Testis (tissue), 3 donors: ENCODE results near the gene INPP5A. TPM values are rescaled to one million over a fixed set of nuclear protein-coding genes. Genes with fewer than 3 reads are reported as not detected.

ENCODE experiments used
- DNase-seq: peaks from one replicate; pipeline ENCODE4 v3.0.0-alpha.2; 2019
- H3K27ac ChIP-seq, 2 donors: fragments of 200-600 bp; sonication (generic); one replicate each; pipeline ENCODE4 v1.5.1; 2019
- H3K27me3 ChIP-seq: fragments of 200-600 bp; sonication (generic); one replicate; pipeline ENCODE4 v1.5.1; 2019
- H3K36me3 ChIP-seq: fragments of 200-600 bp; sonication (generic); one replicate; pipeline ENCODE4 v1.5.1; 2017; ENCODE audit warnings: low read depth; ENCODE audit errors: missing control alignments
- H3K4me1 ChIP-seq: fragments of 200-600 bp; sonication (generic); one replicate; pipeline ENCODE4 v1.5.1; 2019
- H3K4me3 ChIP-seq, 2 donors: fragments of 200-600 bp; sonication (generic); one replicate each; pipeline ENCODE4 v1.5.1; 2017 to 2019
- H3K9me3 ChIP-seq: fragments of 200-600 bp; sonication (generic); one replicate; pipeline ENCODE4 v1.5.1; 2017
- POLR2A ChIP-seq: fragments of 450-650 bp; IDR thresholded peaks from one replicate; pipeline ENCODE4 v1.6.1; 2017; ENCODE audit warnings: antibody characterized with exemption, mild to moderate bottlenecking, moderate library complexity
- WGBS, 2 donors: methylation state at CpG; one replicate each; pipeline ENCODE4 v1.1.5; 2018; 5-methylcytosine and 5-hydroxymethylcytosine counted together
- intact Hi-C: fragments of 100-400 bp; cut with DNase I; formaldehyde crosslinking; loops from one replicate; pipeline ENCODE4 v1.15.1; 2023; ENCODE audit warnings: low total_unique reads
- polyA plus RNA-seq: library from polyadenylated mRNA; stranded (reverse); fragments of 350-450 nt; fragmentation: Illumina TruSeq; extraction: RNeasy Lipid Tissue Mini Kit (QIAGEN cat#74804); gene quantifications from one replicate; pipeline ENCODE4 v1.2.3, GENCODE V29; 2014; ENCODE audit warnings: low read depth, low replicate concordance; ENCODE audit not compliant: insufficient read depth
- total RNA-seq, 2 donors: library from RNA; depleted of rRNA; stranded (reverse); fragments of >200 nt; gene quantifications; one replicate each; pipeline ENCODE4 v1.2.3, GENCODE V29; 2016
- TF ChIP-seq, protein P1 (sequence below), 3 experiments: fragments of 450-650 bp in 2 of 3; fragments of 200-600 bp in 1 of 3; sonication (generic) in 1 of 3; IDR thresholded peaks; one replicate each; pipeline ENCODE4 v1.5.1; 2016 to 2019; ENCODE audit warnings: antibody characterized with exemption in 3 of 3, mild to moderate bottlenecking in 2 of 3, moderate library complexity in 1 of 3

Gene INPP5A
- total and polyA plus RNA-seq, 3 donors from 2014 or later, result 54.1 to 103 (median 73.0) TPM

DNA sequence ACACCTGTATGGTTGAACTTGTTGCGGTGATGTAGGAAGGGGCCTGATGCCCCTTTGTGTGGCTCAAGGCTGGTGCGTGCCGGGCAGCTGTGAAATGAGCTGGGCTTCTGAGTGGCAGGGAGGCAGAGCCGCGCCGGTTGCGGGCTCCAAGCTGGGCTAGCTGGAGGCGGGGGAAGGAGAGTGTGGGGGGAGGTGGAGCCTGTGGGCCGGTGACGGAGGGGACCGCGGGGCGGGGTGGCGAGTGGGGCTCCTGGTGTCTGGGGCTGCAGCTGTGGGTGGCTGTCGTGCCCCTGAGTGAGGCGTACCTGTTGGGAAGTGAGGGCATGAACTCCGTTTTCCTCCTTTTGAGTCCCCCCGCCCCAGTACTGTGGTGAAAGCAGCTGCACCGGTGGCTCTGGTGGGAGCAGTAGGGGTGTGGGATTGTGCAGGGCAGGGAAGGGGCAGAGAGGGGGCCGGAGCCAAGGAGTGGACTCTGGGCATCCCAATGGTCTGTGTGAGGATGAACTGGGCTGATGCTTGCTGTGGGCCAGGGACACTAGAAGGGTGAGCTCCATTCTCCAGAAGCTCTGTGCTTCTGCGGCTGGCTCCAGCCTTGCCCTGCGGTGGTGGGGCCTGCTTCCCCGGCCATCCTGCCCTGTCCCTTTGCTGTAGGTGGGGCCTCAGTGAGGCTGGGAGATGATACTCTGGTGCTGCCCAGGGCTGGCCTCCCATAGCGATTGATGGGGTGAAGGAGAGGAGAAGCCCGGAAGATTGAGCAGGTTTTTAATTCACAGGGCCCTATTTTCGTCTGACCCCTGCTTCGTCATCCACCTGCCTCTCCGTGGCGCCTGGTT lies 41.7 kb downstream of the INPP5A start:
- WGBS, 2 donors, result 71 to 82% methylated on average over 19 to 29 of the region's 29 CpGs
- Histone ChIP-seq H3K9me3 (no peaks in the 10 kb centered on the region), H3K36me3 (no peaks in the 10 kb centered on the region), H3K4me3 (no peak overlapping the region), H3K27ac (no peak overlapping the region), H3K27me3 (no peaks in the 10 kb centered on the region), H3K4me1 (peaks cover 38% of the 10 kb centered on the region)
- no peak for DNase-seq
- no peak for TF ChIP-seq POLR2A
- TF ChIP-seq, protein P1, sequence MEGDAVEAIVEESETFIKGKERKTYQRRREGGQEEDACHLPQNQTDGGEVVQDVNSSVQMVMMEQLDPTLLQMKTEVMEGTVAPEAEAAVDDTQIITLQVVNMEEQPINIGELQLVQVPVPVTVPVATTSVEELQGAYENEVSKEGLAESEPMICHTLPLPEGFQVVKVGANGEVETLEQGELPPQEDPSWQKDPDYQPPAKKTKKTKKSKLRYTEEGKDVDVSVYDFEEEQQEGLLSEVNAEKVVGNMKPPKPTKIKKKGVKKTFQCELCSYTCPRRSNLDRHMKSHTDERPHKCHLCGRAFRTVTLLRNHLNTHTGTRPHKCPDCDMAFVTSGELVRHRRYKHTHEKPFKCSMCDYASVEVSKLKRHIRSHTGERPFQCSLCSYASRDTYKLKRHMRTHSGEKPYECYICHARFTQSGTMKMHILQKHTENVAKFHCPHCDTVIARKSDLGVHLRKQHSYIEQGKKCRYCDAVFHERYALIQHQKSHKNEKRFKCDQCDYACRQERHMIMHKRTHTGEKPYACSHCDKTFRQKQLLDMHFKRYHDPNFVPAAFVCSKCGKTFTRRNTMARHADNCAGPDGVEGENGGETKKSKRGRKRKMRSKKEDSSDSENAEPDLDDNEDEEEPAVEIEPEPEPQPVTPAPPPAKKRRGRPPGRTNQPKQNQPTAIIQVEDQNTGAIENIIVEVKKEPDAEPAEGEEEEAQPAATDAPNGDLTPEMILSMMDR (IDR thresholded peaks at IDR 0.05), result no peak
- intact Hi-C loops, result no loop called here

DNA sequence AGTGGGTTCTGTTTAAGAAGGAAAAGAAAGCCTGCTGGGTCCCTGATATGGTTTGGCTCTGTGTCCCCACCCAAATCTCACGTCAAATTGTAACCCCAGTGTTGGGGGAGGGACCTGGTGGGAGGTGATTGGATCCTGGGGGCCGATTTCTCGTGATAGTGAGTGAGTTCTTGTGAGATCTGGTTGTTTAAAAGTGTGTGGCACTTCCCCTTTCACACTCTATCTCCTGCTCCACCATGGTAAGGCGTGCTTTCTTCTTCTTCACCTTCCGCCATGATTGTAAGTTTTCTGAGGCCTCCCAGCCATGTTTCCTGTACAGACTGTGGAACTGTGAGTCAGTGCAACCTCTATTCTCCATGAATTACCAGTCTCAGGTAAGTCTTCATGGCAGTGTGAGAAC lies 42.6 kb downstream of the INPP5A start:
- H3K9me3 ChIP-seq, result no peaks in the 10 kb centered on the region
- H3K27me3 ChIP-seq, result no peaks in the 10 kb centered on the region
- DNase-seq, result no peak
- no peaks in the 10 kb centered on the region for H3K36me3 ChIP-seq
- no peak overlapping the region for H3K27ac ChIP-seq
- intact Hi-C loops, result no loop called here
- H3K4me1 ChIP-seq, result peaks cover 33% of the 10 kb centered on the region
- TF ChIP-seq, protein P1 (IDR thresholded peaks at IDR 0.05), result no peak
- TF ChIP-seq POLR2A, result no peak
- no peak overlapping the region for H3K4me3 ChIP-seq
- WGBS, 2 donors, result 82 to 89% methylated on average over 5 of the region's 5 CpGs

DNA sequence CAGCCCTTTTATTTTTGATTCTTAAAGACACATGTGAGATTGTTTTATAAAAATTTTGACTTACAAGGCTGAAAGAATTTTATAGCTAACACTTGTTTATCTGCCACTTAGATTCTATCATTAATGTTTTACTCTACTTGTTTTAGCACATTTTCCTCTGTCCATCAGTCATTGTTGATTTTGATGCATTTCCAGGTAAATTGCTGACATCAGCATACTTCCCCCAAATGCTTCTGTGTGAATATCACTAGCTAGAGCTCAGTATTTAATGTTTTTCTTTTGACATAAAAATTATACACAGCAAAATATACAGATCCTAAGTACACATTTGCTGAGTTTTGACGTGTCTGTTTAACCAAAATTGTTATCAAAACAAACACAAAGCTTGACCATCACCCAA lies 43.0 kb downstream of the INPP5A start:
- Histone ChIP-seq H3K27ac (no peak overlapping the region), H3K4me1 (peaks cover 29% of the 10 kb centered on the region), H3K9me3 (no peaks in the 10 kb centered on the region), H3K36me3 (no peaks in the 10 kb centered on the region), H3K4me3 (no peak overlapping the region), H3K27me3 (no peaks in the 10 kb centered on the region)
- no peak for DNase-seq
- intact Hi-C loops, result no loop called here
- no peak for TF ChIP-seq POLR2A
- TF ChIP-seq, protein P1 (IDR thresholded peaks at IDR 0.05), result no peak
- WGBS, 2 donors, result 74 to 81% methylated on average over 1 of the region's 1 CpG

DNA sequence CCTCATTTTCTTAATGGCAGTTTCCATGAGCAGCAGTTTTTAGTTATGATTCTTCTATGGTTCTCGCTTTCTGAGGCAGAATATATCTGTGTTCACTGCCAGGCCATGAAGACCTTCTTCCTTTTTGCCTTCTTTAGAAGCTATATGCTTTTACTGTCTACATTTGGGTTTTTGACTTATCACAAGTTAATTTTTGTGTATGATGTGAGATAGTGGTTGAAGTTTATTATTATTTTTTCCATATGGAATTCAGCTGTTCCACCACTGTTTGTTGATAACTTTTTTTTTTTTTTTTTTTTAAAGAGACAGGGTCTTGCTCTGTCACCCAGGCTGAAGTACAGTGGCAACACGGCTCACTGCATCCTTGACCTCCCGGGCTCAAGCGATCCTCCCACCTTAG lies 44.5 kb downstream of the INPP5A start:
- no peak for TF ChIP-seq POLR2A
- TF ChIP-seq, protein P1 (IDR thresholded peaks at IDR 0.05), result no peak
- Histone ChIP-seq H3K4me1 (peaks cover 27% of the 10 kb centered on the region), H3K9me3 (no peaks in the 10 kb centered on the region), H3K27me3 (no peaks in the 10 kb centered on the region), H3K36me3 (no peaks in the 10 kb centered on the region), H3K4me3 (no peak overlapping the region), H3K27ac (no peak overlapping the region)
- DNase-seq, result no peak
- intact Hi-C loops, result no loop called here
- 76 to 98% methylated on average over 4 of the region's 4 CpGs for WGBS, 2 donors

GRCh38 chr10:132582771-132583170 lies 45.2 kb downstream of the INPP5A start:
- no peak for DNase-seq
- Histone ChIP-seq H3K9me3 (no peaks in the 10 kb centered on the region), H3K4me3 (no peak overlapping the region), H3K36me3 (no peaks in the 10 kb centered on the region), H3K4me1 (peaks cover 29% of the 10 kb centered on the region), H3K27ac (no peak overlapping the region), H3K27me3 (no peaks in the 10 kb centered on the region)
- WGBS, 2 donors, result 80 to 94% methylated on average over 5 of the region's 5 CpGs
- TF ChIP-seq, protein P1 (IDR thresholded peaks at IDR 0.05), result no peak
- no peak for TF ChIP-seq POLR2A
- intact Hi-C loops, result no loop called here
